H1 (cell line): ENCODE measurements around the gene HSD17B4. TPM values are rescaled to one million over a fixed set of nuclear protein-coding genes. Genes with fewer than 3 reads are reported as not detected.

Experiments
- BRCA1 ChIP-seq: IDR thresholded peaks from 2 replicates; pipeline ENCODE4 v1.6.1; 2012; ENCODE audit warnings: low read depth, low read length, improper control_type of control experiment
- CHD7 ChIP-seq: fragments of 300-600 bp; sonication (generic); IDR thresholded peaks from 2 replicates; pipeline ENCODE4 v1.7.1; 2012; ENCODE audit warnings: low read length, moderate library complexity, mild to moderate bottlenecking, inconsistent platforms; ENCODE audit not compliant: insufficient replicate concordance
- GTF2F1 ChIP-seq: IDR thresholded peaks from 2 replicates; pipeline ENCODE4 v1.6.1; 2012; ENCODE audit warnings: low read depth, low read length, improper control_type of control experiment, borderline replicate concordance
- JUN ChIP-seq: IDR thresholded peaks from 2 replicates; pipeline ENCODE4 v1.6.1; 2011; ENCODE audit warnings: low read depth, mild to moderate bottlenecking, improper control_type of control experiment, low read length
- MAX ChIP-seq: IDR thresholded peaks from 2 replicates; pipeline ENCODE4 v1.6.1; 2012; ENCODE audit warnings: inconsistent platforms
- RFX5 ChIP-seq: IDR thresholded peaks from 2 replicates; pipeline ENCODE4 v1.6.1; 2011; ENCODE audit warnings: low read depth, low read length, improper control_type of control experiment, borderline replicate concordance
- SRF ChIP-seq: IDR thresholded peaks from 2 replicates; pipeline ENCODE4 v1.6.1; 2011; ENCODE audit warnings: mild to moderate bottlenecking, low read depth, low read length, moderate library complexity
- TBP ChIP-seq: IDR thresholded peaks from 2 replicates; pipeline ENCODE4 v1.6.1; 2011; ENCODE audit warnings: low read depth, low read length, improper control_type of control experiment
- polyA plus RNA-seq, 7 experiments: library from polyadenylated mRNA; depleted of rRNA in 3 of 7; stranded (reverse) in 5 of 7; unstranded in 2 of 7; fragments of >200 nt in 5 of 7; fragments of 200-250 nt in 2 of 7; gene quantifications; 1 replicate in 5 of 7; 2 replicates in 1 of 7; 4 replicates in 1 of 7; pipeline versions ENCODE4 v1.2.1 to v1.2.3, GENCODE V29; 2011 to 2013; ENCODE audit warnings: missing spikeins in 2 of 7, mixed read lengths in 2 of 7
- total RNA-seq: library from RNA; stranded (reverse); fragmentation: NEBNext Ultra II Directional; extraction: Animal tissue kit (Norgen Biotek cat#: 25700); gene quantifications from 2 replicates; pipeline ENCODE4 v1.2.1, GENCODE V29; 2021

HSD17B4 gene
- total and polyA plus RNA-seq, 2 of the 8 experiments (the other 6 are each of a cell fraction or from before 2014, with no cell fraction given) = 305 to 369 TPM

DNA sequence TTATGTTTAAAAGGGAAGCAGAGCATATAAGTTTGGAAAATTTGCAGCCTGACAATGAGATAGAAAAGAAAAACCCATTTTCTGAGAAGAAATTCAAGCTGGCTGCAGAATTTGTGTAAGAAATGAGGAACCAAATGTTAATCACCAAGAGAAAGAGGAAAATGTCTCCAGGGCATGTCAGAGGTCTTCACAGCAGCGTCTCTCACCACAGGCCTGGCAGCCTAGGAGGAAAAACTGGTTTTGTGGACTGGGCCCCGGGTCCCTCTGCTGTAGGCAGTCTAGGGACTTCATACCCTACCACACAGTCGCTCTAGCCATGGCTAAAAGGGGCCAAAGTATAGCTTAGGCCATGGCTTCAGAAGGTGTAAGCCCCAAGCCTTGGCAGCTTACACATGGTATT, 32.1 kb upstream of the HSD17B4 start (continued):
- no peak for TF ChIP-seq CHD7
- no peak for TF ChIP-seq TBP
- TF ChIP-seq GTF2F1 = no peak
- no peak for TF ChIP-seq JUN
- no peak for TF ChIP-seq SRF
- TF ChIP-seq MAX = no peak
- no peak for TF ChIP-seq RFX5
- TF ChIP-seq BRCA1 = no peak
